NT2/D1 (cell line): Measurements from ENCODE around the gene SLX4IP.

Experiments
- SUZ12 ChIP-seq: IDR thresholded peaks from 2 replicates; pipeline ENCODE4 v1.6.1; 2011; ENCODE audit not compliant: insufficient read length, insufficient read depth; ENCODE audit errors: extremely low read depth
- YY1 ChIP-seq: IDR thresholded peaks from 2 replicates; pipeline ENCODE4 v1.6.1; 2011; ENCODE audit not compliant: insufficient read length, insufficient read depth

DNA sequence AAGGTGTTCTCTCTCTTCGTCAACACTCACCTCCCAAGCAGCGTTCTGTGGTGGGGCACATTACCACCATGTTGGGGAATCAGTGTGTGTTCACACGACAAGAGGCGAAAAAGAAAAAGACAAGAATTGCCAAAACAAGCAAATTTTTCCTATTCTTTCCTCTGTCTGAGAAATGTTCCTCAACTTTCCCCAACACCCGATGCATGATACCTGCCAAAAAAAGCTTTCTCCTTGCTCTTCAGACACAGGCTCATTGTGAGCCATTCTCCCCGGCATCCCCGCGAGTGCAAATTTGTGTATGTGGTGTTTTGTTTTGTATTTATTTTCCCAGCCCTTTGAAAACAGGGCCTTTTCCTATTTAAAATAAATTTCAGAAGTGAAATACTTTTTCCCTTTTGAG lies 137.7 kb downstream of the SLX4IP start:
- no peak for TF ChIP-seq YY1
- TF ChIP-seq SUZ12 = no peak
